Loucy (cell line): ENCODE results near the gene NOC2L.

Experiments used
- CTCF ChIP-seq: fragments of 200-600 bp; sonication (generic); conservative IDR thresholded peaks from 2 replicates; pipeline ENCODE4 v1.5.1; 2014; ENCODE audit warnings: mild to moderate bottlenecking, antibody characterized with exemption, low read length
- EZH2phosphoT487 ChIP-seq: fragments of 200-600 bp; IDR thresholded peaks from 2 replicates; pipeline ENCODE4 v1.6.1; 2018; ENCODE audit warnings: antibody characterized with exemption, mild to moderate bottlenecking, moderate library complexity, borderline replicate concordance

DNA sequence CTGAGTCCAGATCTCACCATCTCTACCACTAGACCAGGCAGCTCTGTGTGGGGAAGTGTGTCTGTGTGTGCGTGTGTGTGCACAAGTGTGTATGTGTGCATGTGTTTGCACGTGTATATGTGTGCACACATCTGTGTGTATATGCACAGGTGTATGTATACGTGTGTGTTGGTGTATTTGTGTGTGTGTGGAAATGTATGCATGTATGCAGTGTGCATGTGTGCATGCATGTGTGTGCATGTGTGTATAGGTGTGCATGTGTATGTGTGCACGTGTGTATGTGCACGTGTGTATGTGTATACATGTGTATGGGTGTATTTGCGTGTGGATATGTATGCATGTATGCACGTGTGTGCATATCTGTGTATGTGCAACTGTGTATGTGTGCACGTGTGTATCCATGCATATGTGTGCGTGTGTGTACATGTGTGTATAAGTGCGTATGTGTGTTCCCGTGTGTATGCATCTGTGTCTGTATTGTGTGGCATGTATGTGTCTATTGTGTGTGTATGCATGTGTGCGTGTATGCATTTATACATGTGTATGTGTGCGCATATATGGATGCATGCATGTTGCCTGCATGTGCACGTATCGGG lies 10.3 kb upstream of the NOC2L start:
- TF ChIP-seq CTCF (no peak), EZH2phosphoT487 (no peak)
